SH-SY5Y (cell line): Measurements from ENCODE around the gene PCSK7.

Source experiments
- GATA2 ChIP-seq: IDR thresholded peaks from 2 replicates; pipeline ENCODE4 v1.6.1; 2011; ENCODE audit warnings: mild to moderate bottlenecking, low read depth, low read length
- GATA3 ChIP-seq: IDR thresholded peaks from 2 replicates; pipeline ENCODE4 v1.6.1; 2011; ENCODE audit warnings: low read depth, mild to moderate bottlenecking, low read length, moderate library complexity

Gene PCSK7, protein sequence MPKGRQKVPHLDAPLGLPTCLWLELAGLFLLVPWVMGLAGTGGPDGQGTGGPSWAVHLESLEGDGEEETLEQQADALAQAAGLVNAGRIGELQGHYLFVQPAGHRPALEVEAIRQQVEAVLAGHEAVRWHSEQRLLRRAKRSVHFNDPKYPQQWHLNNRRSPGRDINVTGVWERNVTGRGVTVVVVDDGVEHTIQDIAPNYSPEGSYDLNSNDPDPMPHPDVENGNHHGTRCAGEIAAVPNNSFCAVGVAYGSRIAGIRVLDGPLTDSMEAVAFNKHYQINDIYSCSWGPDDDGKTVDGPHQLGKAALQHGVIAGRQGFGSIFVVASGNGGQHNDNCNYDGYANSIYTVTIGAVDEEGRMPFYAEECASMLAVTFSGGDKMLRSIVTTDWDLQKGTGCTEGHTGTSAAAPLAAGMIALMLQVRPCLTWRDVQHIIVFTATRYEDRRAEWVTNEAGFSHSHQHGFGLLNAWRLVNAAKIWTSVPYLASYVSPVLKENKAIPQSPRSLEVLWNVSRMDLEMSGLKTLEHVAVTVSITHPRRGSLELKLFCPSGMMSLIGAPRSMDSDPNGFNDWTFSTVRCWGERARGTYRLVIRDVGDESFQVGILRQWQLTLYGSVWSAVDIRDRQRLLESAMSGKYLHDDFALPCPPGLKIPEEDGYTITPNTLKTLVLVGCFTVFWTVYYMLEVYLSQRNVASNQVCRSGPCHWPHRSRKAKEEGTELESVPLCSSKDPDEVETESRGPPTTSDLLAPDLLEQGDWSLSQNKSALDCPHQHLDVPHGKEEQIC

DNA sequence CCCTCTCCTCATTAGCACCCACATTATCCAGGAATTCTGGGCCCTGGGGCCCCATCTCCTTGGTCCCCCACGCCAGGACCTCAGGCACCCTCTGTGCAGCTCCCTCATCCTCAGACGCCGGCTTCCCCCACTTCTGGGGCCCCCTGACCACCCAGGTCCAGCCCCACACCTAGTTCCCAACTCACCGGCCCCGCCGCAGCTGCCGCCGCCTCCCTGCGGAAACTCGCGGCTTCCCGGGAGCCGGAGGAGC, at the start of gene PCSK7:
Gene PCSK7, minus strand, starts transcription at position 232 of the 250 bp plus-strand sequence. CDS start 2,229 bp downstream, outside the sequence.
- TF ChIP-seq GATA3 (no peak), GATA2 (no peak)

DNA sequence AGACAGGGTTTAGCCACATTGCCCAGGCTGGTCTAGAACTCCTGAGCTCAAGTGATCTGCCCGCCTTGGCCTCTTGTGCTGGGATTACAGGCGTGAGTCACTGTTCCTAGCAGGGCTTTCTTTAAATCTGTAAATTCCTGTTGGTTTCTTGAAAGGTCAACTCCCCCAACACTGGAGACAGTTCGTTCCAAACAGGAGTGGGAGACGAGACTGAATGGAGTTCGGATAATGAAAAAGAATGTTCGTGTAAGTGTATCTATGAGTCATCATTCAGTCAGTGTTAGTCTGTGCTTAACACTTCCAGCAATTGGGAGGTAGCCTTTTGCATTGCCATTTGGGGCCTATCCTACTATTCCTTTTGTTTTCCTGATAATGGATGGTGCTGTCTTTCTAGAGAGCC, 49.3 kb upstream of the PCSK7 start:
- TF ChIP-seq GATA2, result no peak
- TF ChIP-seq GATA3, result no peak

DNA sequence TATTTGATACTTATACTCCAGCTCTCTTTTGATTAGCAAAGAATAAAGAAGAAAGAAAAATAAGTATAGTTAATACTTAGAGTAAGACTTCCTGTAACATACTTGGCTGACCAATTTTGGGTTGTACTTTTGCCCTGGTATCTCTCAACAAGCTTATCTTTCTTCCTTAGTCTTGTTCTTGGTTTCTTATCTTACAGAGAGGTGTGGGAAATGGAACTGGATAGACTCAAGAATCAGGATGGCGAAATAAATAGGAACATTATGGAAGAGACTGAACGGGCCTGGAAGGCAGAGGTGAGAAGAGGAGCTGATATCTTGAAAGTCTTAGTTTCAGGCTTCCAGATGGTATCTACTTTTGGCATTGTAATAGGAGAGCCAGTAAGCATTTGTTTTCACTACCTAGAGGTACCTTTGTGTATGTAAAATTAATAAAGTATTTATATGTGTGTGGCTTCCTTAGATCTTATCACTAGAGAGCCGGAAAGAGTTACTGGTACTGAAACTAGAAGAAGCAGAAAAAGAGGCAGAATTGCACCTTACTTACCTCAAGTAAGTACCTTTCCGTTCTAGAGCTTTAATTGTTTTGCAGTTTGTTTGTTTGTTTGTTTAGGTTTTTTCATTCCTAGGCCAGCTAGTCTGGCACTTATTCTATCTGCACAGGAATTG, 48.0 kb upstream of the PCSK7 start:
- TF ChIP-seq GATA3 (no peak), GATA2 (no peak)

DNA sequence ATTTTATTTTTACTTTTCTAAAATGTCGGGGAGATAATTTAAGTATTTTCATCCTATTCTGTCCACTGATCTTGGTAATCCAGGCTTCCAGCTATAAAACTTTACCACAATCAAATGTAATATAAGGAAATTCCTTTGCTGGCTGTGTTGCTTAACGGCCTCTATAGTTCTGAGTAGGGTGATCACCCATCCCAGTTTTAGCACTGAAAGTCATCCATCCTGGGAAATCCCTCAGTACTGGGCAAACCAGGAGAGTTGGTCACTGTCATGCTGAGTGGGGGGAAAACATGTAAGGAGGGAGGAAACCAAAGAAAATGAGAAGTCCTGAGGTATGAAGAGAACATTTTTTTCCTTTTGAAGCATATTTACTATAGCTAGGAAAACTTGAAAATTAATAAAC, 46.5 kb upstream of the PCSK7 start:
- TF ChIP-seq GATA3, result no peak

DNA sequence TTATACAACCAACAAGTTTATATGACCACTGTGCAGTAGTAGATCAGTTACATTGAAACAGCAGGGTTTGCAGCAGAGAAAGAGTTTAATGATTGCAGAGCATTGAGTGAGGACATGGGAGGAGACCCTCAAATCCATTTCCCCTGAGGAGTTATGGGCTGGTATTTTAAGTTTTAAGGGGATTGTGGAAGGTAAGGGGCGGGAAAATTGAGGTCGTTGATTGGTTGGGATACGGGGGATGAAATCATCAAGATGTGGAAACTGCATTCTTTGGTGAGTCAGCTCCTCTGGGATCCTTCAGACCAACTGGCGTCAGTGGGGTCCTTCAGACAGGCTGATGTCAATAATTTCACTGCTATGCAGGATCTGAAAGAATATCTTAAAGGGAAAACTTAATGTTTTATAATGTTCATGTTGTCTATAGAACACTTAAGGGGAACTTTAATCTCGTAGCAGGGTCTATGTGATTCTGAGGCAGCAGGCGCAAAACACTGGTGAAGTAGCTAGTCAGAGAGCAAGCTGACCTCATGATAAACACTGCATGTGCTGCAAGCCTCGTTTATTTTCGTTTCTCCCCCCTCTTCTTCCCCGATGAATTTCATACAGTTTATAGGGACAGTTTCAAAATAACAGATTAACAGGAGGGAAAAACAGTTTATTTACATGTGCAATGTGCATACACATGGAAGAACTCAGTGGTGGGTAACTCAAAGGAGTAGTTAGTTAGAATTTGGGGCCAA, 41.8 kb upstream of the PCSK7 start:
- TF ChIP-seq GATA2, result no peak
- no peak for TF ChIP-seq GATA3

DNA sequence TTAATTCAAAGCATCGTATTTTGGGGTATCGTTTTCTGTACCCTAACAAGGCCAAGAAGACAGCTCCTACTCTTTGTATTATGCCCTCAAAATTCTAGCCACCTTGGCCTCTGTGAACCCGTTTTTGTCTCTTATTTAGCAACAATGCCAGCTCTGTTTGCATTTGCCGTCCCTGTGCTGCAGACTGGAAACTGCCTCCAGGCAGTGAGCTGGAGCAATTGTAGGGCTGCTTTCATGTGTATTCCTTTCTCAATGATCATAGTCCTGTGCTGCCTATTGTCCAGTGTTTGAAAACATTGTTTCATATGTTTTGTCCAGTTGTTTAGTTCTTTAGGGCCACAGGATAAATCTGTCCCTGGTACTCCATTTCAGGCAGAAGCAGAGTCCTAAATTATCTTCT, 39.3 kb upstream of the PCSK7 start:
- TF ChIP-seq GATA2, result no peak
- no peak for TF ChIP-seq GATA3

DNA sequence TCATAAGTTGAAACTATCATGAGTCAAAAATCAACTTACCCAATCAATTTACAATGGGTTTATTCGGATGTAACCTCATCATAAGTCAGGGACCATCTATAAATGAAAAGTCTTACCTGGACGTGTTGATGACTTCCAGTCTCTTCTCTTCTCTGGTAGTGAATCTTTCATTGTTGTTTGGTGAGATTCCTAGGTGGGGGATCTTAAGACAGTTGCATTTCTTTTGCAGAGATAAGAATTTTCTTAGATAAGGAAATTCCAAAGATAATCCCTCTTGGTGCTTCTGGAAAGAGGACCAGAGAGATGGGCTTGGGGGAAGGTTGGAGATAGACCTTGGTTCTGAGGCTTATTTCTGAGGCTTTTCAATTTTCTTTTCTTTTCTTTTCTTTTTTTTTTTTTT, 38.0 kb upstream of the PCSK7 start:
- TF ChIP-seq GATA2 (no peak), GATA3 (no peak)

DNA sequence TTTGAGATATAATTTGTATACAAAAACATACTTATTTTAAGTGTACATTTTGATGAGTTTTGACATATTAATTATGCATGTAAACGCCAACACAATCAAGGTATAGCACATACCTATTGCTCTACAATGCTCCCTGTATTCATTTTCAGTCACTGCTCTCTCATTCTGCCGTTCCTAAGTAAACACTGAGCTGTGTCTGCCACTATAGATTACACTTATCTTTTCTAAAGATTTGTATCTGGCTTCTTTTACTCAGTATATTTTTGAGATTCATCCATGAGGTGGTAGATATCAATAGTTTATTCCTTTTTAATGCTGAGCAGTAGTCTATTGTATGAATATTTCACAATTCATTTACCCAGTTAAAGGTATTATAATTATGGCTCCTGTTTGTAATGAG, 33.9 kb upstream of the PCSK7 start:
- TF ChIP-seq GATA2 (no peak), GATA3 (no peak)

DNA sequence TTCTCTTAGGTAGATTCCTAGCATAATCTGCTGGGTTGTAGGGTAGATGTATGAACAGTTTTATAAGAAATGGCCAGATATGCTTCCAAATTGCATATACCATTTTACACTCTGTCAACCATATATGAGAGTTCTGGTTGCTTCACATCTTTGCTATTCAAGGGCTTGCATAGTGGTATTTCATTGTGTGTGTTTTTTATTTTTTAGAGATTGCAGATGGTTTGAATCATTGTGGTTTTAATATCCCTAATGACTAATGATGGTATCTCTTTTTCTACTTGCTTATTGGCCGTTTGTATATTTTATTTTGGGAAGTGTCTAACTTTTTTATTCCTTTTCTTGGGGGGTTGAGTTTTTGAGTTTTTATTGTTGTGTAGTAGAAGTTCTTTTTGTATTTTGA, 27.5 kb upstream of the PCSK7 start:
- TF ChIP-seq GATA2 (no peak), GATA3 (no peak)

DNA sequence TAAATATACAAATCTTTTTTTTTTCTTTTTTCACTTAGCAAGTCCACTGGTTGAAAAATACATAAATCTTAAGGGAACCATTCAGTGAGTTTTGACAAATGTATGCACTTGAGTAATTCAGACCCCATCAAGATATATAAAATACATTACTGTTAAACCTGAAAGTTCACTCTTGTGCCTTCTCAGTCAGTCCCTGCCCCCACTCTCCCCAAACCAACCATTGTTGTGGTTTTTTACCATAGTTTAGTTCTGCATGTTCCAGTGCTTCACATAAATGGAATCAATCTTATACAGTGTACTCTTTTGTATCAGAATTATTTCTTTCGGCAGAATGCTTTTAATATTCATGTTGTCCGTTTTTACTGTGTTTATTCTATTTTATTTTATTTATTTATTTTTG, 26.7 kb upstream of the PCSK7 start:
- TF ChIP-seq GATA3 (no peak), GATA2 (no peak)

DNA sequence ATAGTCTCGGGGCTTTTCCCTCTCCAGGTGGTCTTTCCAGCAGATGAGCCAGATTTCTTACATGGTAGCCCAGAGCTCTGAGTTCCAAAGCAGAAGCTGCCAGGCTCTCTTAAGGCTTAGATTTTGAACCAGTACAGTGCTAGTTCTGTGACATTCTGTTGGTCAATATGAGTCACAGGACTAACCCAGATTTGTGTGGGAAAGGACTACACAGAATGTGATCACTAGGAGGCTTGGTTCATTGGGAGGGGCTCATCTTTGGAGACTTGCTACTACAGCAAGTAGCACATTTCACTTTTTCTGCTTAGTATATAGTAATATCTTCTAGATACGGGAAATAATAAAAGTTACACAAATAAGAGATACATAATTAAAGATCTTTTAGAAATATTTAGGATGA, 24.7 kb upstream of the PCSK7 start:
- no peak for TF ChIP-seq GATA2
- no peak for TF ChIP-seq GATA3

DNA sequence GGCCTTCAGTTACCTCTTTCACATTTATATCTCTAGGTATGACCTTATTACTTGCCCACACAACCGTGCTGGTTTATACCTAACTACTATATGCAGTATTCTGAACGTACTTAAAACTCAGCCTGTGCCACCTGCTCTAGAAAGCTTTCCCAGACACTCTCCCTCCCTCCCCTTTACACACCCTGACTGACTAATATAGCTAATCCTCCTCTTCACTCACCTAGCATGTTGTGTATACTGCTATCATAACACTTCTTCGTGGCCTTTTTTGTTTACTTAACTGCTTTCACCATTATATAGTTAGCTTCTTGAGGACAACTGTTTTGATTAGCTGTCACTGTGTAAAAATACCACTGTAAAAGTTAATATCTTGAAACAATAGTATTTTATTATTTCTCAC, 24.1 kb upstream of the PCSK7 start:
- TF ChIP-seq GATA2 (no peak), GATA3 (no peak)

DNA sequence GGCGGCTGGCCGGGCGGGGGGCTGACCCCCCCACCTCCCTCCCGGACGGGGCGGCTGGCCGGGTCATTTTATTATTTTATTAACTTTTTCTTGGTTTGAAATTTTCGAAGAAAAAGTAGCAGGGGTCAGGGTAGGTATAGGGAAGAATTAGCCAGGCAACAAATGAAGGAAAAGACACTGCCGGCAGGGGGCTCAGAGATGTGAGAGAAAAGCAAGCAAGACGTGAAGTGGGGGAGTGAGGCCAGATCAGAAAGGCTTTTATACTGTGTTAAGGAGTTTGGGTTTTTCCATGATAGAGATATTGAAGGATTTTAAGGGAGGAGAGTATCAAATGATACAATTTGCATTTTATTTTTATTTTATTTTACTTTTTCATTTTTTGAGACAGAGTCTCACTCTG, 19.6 kb upstream of the PCSK7 start:
- TF ChIP-seq GATA3 (no peak), GATA2 (no peak)

DNA sequence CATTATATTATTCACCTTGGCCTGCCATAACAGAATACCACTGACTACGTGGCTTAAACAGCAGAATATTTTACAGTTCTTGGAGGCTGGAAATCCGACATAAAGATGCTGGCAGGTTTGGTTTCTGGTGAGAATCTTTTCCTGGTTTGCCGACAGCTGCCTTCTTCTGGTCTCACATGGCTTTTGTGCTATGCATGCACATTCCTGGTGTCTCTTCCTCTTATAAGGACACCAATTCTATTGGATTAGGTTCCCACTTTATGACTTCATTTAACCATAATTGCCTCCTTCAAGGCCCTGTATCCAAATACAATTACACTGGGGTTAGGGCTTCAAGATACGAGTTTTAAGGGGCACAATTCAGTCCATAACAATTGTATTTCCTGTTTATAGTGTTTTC, 17.7 kb upstream of the PCSK7 start:
- no peak for TF ChIP-seq GATA3
- no peak for TF ChIP-seq GATA2

DNA sequence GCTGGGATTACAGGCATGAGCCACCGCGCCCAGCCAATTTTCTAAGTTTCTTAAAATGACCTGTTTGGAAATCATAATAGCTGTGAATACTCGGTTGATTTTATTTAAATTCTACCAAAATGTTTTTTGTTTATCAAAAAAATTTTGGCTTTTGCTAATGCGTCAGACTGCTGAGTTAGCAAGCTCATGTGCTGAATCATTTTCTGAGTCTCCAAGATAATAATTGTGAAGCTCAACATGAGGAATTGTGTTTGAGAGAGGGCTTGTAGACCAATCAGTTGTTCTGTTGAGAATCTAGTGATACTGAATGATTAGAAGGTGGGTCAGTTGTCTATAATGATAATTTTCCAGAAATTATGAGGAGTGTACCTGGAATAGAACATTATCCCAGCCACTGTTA, 16.5 kb upstream of the PCSK7 start:
- TF ChIP-seq GATA3 (no peak), GATA2 (no peak)
